ENCODE data around the gene NIBAN1.

DNA sequence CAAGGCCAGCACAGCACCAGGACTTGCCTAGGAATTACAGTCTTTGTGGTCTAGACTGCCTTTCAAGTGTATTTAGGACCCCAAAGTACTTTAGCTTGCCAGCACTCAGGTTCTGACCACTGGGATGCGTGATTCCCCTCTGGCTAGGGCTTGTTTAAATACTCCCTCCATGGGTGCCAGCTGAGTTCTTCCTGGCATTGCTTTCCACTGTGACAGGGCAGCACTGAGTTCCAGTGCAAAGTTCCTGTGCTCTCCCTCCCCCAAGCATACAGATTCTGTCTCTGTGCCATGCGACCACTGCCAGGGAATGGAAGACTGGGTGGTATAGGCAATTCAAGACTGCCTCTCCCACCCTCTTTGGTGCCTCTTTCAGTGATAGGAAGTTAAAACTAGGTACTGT, 45.9 kb downstream of the NIBAN1 start:
- TF ChIP-seq CTCF (conservative IDR thresholded peaks at IDR 0.05 in 1 of 2, IDR thresholded peaks at IDR 0.05 in 1 of 2; ENCODE audit: extremely low read depth in 1 of 2, insufficient read depth in 1 of 2, low read depth in 1 of 2, low read length in 2 of 2) (no peak), EZH2 (IDR thresholded peaks at IDR 0.05; ENCODE audit: borderline replicate concordance, low read length) (no peak)

Measured in mammary epithelial cell (primary cell).